HG03565 (cell line): ENCODE data around the gene NAV2.

Experiments
- ATAC-seq: cut with Tn5 transposase; IDR thresholded peaks from one replicate; pipeline ENCODE4 v1.9.1; 2021; ENCODE audit warnings: mild to moderate bottlenecking, moderate library complexity; ENCODE audit not compliant: unreplicated experiment

NAV2 gene

DNA sequence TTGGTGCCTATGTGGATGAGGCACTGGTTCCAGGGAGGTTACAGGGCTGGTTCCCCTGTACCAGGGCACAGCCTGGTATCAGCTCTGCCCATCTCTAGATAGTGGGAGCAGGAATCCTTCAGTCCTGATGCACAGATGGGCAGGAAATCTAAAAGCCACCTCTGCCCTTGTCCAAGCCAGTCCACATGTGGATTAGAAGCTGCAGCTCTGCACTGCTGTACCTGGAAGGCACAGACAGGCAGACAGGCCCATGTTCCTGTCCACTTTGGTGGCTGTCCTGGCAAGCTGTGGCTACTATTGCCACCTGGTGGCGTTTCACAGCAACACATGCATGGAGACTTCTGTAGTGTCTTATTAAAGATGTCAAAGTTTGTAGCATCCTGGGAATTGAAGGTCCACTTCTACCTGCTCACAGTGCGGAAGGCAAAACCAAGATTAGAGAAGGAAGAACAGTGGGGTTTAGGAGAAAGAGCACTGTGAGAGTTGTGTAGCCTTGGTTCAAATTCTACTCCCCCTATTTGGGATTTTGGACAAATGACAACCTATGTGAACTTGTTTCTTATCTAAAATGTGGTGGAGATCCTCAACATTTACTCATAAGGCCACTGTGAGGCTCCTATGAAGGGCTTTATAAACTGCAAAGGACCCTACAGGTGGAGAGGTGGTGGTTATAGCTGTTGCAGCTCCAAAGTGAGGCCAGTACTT is 30.1 kb downstream of the NAV2 start:
- peak; percentile 72 for ATAC-seq

DNA sequence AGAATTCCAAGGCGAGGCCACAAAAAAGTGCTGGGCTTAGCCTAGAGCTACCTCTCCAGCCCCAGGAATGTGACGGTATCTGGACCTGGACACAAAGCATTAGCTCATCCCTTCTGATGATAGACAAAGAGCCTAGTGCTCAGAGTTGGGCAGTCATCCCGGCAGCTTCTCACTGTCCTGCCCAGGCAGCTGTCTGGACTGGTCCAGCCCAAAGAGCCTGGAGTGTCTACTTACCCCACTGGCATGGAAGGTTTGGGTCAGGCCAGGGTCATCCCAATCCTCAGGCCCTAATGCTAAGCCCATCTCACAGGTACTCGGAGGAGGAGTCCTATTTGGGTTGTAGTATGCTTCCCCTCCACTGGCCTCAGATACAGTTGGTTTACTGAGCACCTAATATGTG is 31.0 kb downstream of the NAV2 start:
- ATAC-seq = no peak

DNA sequence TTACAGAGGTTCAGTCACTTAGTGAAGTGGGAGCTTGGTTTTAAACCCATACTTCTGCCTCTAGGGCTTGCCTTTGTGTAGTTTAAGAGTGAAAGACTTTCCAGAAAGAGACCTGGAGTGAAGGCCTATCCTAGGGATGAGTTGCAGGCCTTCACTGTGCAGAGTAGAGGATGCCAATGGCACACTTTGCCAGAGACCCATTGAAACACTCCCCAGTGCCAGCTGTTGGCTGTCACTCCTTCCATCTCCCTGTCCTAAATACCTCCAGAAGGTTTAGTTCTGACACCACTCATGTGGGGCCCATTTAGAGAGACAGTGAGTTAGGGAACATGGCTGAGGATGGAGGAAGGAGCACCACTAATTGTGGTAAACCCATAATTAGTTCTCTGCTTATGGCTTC is 31.5 kb downstream of the NAV2 start:
- ATAC-seq = no peak

DNA sequence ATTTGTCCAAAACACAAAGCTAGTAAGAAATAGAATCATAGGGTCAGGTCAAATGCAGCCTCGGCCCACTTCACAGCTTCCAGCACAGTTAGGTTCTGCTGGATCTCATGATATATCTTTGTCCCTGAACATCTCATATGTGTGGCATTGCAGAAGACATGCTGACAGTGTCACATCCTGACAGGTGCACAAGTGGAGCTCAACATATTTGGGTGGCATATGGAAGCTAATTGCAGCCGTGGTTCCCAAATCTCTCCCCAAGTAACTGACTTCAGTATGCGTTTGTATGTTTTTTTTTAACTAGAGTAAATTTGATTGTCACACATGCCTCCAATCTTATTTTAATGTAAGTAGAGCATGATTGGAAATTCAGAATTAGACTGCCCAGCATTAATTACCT is 33.4 kb downstream of the NAV2 start:
- ATAC-seq = no peak

DNA sequence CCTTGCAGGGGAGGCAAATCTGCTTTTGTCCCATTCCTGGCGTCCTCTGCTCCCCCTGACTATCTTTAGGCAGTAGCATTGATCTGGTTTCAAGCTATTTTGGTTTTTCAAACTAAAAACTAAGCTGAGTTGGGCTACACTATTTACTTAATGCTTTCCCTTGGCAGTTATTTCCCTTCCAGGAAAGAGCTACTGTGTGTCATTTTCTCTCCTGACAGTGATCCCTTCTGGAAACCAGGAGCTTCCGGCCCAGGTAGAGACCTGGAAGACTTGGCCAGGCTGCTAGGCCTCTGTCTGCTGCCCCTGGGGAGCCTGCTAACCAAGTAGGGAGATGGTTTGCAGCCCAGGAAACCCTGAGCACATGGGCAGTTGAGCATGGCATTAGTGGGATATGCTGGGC is 35.0 kb downstream of the NAV2 start:
- no peak for ATAC-seq

DNA sequence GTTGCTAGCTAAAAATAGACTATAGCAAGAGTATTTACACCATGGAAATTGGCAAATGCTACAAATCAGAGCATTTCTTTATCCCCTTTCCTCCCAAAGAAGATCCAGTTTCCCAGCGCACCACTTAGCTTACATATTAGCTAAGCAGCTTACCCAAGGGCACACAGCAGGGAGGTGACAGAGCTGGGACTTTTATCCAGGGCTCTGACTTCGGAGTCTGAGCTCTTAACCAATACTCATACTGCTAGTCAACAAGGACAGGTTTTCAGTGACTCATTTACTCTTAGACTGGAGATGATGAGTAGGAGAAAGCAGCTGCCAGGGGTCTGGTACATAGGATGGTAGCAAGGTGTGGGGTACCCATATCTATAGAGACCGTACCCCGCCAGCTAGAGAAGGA is 38.4 kb downstream of the NAV2 start:
- no peak for ATAC-seq

DNA sequence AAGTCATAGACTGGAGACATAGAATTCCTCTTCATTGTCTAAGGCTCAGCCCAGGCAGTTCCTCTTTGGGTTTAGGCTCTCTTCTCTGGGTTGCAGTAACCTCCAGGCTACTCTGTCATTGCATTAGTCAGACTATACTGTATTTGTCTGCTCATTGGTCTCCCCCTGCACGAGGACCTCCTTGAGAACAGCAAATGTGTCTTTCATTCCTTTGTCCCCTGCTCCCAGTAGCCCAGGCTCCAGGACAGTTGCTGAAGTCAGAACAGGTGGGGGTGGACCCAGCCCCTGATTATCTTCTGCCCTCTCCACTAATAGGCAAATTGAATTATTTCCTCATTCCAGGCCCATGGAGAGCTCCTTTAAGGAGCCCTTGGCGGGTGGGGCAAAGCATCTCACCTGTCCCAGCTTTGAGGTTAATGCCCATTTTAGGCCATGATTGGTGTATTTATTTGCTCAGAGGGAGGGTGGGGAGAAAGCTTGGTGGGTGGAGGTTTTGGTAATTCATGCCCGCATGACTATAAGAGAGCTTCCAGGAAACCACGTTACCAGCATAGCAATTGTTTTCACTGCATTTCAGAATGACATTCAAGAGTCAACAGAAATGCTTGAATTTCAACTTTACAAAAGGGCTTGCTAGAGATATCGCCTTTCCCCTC is 40.9 kb downstream of the NAV2 start:
- no peak for ATAC-seq

DNA sequence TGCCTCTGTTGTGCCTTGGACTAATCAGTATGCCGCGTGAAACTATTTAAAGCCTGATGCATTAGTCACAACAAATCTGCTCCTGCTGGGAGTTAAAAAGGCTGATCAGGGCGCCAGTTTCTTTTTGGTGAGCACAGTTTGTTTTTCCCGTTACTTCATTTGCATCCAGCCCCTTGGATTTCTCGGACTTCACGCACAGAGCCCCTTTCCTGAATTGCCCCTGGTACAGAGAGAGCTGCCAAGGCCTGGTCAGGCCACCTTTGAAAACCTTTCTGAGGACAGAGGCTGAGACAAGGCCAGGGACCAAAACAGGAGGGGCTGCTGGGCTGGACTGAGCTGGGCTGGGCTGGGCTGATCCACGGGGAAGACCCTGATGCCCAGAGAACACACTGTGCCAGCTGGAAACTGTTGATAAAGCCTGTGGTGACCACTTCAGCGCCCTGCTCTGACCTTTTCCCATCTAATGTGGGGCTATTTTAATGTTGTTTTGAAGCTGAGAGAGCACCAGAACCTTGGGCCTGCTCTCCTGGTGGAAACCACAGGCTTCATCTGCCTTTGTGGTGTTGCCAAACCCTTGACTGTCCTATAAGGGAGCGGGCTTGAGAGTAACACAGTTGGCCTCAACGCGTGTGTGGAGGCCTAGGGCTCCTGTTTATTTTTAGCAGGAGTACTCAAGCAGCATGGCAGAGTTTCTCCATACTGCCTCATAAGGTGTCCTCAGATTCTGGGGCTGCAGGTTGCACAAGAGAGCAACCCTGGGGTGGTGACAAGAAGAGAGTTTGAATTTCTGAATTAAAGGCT is 44.2 kb downstream of the NAV2 start:
- ATAC-seq = no peak

DNA sequence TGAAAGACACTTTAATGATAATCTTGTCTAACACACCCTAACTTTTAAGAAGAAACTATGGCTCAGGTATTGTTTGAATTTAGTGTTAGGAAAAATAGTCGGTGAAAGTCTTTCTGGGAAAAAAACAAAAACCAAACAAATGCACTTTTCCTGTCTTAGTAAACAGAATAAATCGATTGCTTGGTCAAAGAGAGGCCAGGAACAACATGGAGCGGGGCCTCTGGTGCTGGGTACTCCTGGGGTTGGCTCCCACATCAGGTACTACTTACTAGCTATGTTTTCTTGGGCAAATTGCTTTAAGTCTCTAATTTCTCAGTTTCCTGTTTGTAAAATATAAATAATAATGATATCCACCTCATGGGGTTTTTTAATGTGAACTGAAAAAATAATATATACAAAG is 46.8 kb downstream of the NAV2 start:
- ATAC-seq = no peak

DNA sequence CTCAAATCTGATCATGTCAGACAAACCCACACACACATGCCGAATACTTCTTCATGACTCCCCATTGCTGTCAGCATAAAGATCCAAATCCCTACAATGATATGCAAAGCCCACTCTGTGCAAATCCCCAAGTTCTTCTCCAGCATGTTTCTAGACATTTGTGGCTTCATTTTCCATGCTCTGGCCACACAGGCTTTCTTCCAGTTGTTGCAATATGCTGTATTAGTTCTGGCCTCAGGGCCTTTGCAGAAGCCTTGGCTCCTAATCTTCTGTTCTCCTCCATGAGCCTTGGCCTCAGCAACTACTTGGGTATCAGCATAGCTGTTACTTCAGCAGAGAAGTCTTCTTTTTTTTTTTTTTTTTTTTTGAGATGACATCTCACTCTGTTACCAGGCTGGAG is 49.6 kb downstream of the NAV2 start:
- no peak for ATAC-seq

DNA sequence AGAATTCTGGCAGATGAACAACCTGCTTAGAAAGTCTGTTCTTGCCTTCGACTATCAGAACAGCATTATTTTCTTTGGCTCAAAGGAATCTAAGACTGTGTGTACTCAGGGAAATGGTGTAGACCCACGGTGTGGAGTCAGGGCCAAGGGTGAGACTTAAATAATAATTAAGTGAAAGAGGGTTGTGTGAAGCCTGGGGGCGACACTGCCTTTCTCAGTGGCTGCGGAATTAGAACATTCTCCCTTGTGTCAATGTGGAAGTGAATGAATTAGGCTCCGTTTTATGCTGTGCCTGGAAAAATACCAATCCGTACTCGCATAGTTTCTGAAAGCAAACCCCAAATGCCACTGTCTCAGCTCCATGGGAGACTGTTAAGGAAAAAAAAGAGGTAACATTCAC is 50.7 kb downstream of the NAV2 start:
- no peak for ATAC-seq

DNA sequence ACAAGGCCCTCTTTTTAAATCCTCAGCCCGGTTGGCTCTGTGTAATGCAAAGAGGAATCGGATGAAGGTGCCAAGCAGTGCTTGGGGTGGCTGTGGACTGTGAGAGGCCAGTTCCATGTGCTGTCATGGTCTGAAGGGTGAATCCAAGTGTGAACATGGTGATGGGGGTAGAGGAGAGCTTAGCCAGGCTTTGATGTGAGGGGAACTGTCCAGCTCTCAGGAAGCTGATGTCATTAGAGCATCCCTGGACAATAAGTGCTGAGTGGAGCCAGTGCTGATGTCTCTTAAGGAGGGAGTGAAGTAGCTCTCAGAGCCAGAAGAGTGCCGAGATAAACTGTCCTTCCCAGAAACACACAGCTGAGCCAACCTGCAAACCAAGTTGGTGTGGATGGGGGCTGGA is 53.6 kb downstream of the NAV2 start:
- ATAC-seq = no peak

DNA sequence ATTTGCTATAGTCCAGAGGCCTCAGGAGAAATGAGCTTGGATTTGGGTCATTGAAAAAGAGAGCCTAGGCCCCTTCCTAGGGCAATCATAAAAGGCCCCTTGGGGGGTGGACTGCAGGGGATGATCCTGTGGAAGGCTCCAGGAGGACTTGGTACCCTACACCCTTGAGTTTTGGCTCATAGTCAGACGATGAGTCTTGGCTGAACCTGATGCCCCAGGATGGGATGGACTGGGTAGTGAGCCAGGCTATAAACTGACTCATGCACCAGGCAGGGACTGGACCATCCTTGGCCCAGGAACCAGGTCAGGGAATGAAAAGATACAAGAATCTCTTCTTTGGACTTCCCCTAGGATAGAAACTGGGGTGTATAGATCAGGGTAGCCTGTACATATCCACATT is 54.2 kb downstream of the NAV2 start:
- no peak for ATAC-seq

DNA sequence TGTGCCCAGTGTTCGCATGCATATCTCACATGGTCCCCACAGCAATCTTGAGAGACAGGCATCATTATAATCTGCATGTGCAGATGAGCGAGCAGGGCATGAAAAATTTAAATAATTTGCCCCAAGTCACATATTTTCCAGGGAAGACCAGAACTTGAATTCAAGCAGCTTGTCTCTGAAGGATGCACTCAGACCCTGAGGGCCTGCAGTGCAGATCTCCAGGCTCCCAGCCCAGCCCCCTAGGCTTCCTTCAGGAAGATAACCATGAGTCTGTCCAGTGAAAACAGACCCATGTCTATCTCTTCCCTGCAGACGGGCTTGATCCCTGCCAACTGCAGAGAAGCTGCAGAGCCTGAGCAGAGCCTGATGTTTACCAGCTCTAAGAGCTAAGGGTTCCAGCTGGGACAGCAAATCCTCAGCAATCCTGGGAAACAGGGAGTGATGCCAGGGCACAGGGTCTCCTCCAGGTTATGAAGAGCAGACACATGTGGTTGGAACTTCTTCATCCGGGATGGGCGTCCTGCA is 55.1 kb downstream of the NAV2 start:
- no peak for ATAC-seq

DNA sequence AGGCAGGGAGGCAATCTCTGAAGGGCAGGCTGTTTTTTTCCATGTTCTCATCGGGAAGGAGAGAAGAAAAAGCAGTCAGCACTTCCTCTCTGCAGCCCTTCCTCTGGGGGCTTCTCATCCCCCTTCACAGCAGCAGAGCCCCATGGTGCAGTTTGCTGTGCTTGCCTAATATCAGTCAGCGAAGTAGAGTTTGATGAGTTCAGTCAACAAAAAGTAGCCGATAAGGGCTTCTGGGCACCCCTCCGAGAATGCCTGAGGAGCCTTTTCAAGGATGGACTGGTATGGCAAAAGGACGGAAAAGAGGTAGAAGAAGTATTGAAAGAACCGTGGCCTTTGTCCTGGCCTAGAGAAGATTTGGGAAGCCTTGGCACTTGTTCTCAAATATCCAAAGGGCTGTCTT is 55.6 kb downstream of the NAV2 start:
- ATAC-seq = no peak

DNA sequence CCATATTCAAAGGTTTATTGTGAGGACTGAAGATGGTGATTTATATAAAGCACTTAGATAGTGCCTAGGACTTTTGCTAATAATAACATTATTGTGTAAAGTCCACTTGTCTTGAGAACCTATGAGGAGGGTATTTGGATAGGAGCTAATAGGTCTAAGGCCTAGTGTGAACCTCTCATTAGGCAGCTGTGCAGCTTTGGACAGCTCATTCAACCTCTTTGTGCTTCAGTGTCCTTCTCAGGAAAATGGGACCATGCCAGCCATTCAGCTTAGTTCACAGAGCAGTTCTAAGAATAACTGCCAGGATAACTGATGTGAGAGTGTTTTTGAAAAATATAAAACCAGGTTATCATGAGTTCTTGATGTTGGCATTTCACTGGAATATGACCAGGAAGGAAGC is 56.2 kb downstream of the NAV2 start:
- ATAC-seq = no peak

DNA sequence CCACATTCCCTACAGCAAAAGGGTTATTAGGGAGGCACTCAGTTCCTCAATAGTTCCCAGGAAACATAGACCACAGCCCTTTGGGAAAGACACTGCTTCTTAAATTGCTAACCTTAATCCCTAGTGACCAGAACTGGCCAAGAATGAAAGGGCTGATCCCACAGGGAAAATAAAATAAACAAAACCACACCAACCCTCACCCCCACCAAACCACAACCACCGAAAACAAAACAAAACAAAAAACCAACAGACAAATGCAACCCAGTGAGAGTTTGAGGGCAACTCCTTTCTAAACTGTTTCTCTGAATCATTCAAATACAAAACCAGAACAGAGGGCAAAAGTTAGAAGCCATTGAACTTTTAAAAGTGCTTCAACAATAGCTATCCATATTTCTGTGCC is 57.2 kb downstream of the NAV2 start:
- no peak for ATAC-seq

DNA sequence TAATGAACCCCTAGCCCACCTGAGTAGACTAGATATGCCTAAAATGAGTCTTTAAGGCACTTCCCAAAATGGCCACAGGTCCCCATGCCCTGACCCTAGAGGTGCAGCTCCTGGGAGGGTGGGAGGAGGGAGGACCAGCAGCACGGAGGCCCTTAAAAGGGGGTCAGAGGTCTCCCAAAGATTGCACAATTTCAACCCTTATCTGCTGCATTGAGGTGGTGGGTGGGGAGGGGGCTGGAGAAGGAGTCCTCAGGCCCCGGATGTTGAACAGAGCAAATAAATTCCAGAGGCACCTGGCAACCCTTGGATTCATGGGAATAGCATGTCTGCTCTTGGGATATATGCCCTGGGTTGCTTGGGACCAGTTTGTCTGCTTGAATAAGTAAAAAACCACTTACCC is 57.6 kb downstream of the NAV2 start:
- no peak for ATAC-seq

DNA sequence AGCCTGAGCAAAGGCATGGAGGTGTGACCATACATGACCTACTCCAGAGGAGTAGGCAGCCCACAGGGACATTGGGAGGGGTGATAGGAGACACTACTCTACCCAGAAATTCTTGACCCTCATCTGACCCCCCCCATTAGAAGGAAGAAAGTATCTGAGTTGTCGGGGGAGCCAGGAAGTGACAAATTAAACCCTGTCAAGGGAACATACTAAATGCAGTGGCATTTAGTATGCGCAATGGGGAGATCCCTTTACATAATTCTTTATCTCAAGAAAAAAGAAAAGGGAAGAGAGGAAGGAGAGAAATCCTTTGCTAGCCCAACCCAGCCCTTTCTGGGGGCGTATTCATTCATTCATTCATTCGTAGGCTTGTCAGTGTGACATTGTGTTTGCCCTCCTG is 58.8 kb downstream of the NAV2 start:
- ATAC-seq = no peak

DNA sequence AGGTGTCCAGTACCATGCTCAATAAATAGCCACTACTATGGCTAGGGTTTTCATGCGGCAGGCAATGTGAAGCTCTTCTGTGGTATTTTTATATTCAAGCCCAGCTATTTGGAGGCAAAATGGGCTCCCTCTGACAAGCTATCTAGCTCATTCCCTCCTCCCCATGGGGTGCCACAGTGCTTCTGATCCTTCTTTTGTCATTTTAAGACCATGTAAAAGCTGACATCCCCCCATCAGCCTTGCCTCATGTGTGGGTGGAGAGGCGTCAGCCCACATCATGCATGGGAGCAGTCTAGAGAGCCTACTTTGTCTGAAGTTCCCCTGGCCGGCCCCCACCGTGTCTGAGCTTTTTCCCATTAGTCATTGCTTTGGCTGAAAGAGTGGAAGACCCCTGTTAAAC is 59.8 kb downstream of the NAV2 start:
- ATAC-seq = no peak

DNA sequence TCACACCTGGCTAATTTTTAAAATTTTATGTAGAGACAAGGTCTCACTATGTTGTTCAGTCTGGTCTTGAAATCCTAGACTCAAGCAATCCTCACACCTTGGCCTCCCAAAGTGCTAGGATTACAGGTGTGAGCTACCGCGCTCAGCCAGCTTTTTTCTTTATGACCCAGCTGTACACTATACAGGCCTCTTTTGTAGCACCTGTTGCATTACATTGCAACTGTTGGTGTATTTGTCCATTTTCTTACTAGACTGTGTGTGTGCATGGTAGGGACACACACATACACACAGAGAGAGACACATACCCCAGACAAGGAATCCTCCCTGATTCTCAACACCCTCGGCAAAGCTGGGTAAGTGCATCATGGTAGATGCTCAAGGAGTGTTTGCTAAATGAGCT is 61.7 kb downstream of the NAV2 start:
- no peak for ATAC-seq
